Fibroblast of lung (primary cell): ENCODE results near the gene PCGF3. TPM values are rescaled to one million over a fixed set of nuclear protein-coding genes. Genes with fewer than 3 reads are reported as not detected.

Experiments used
- DNase-seq, 2 donors: peaks; one replicate each; pipeline versions ENCODE4 v3.0.0 to v3.0.0-alpha.2; 2010; ENCODE audit warnings: low read depth in 2 of 2
- H2AFZ ChIP-seq: 2 replicates; pipeline ENCODE4 v1.5.1; 2012; ENCODE audit warnings: low read length, control low read depth, inconsistent platforms
- H3K27ac ChIP-seq: 2 replicates; pipeline ENCODE4 v1.5.1; 2011; ENCODE audit warnings: low read length, control low read depth; ENCODE audit not compliant: insufficient read depth
- H3K27me3 ChIP-seq: 2 replicates; pipeline ENCODE4 v1.5.1; 2011; ENCODE audit warnings: mild to moderate bottlenecking, low read length; ENCODE audit not compliant: control insufficient read depth, insufficient read depth
- H3K36me3 ChIP-seq: 2 replicates; pipeline ENCODE4 v1.5.1; 2011; ENCODE audit warnings: low read length; ENCODE audit not compliant: control insufficient read depth, insufficient read depth
- H3K4me1 ChIP-seq: 2 replicates; pipeline ENCODE4 v1.5.1; 2011; ENCODE audit warnings: low read length; ENCODE audit not compliant: control insufficient read depth, insufficient read depth; ENCODE audit errors: extremely low read depth
- H3K4me2 ChIP-seq: 2 replicates; pipeline ENCODE4 v1.5.1; 2011; ENCODE audit warnings: low read length, control low read depth; ENCODE audit not compliant: insufficient read depth; ENCODE audit errors: extremely low read depth
- H3K4me3 ChIP-seq, 4 experiments: fragments of 200-600 bp in 1 of 4; sonication (generic) in 1 of 4; replicated peaks in 1 of 4; 2 replicates each; pipeline ENCODE4 v1.5.1; 2011 to 2016; ENCODE audit warnings: low read length in 4 of 4, low read depth in 3 of 4, mild to moderate bottlenecking in 3 of 4, control low read depth in 2 of 4, inconsistent platforms in 1 of 4, mixed read lengths in 1 of 4; ENCODE audit not compliant: insufficient read depth in 1 of 4; ENCODE audit errors: control extremely low read depth in 1 of 4
- H3K79me2 ChIP-seq: 2 replicates; pipeline ENCODE4 v1.5.1; 2012; ENCODE audit warnings: mild to moderate bottlenecking, low read length, inconsistent platforms; ENCODE audit not compliant: control insufficient read depth, insufficient read depth
- H3K9ac ChIP-seq: 2 replicates; pipeline ENCODE4 v1.5.1; 2011; ENCODE audit warnings: mild to moderate bottlenecking, low read length, control low read depth; ENCODE audit not compliant: insufficient read depth
- H3K9me3 ChIP-seq: 2 replicates; pipeline ENCODE4 v1.5.1; 2012; ENCODE audit warnings: low read depth, low read length; ENCODE audit not compliant: control insufficient read depth, insufficient read depth
- H4K20me1 ChIP-seq: 2 replicates; pipeline ENCODE4 v1.5.1; 2011; ENCODE audit warnings: low read length; ENCODE audit not compliant: control insufficient read depth, insufficient read depth; ENCODE audit errors: extremely low read depth
- CTCF ChIP-seq, 2 donors: IDR thresholded peaks in 1 of 2; conservative IDR thresholded peaks in 1 of 2; 1 replicate in 1 of 2; 2 replicates in 1 of 2; pipeline ENCODE4 v1.5.1; 2011 to 2012; ENCODE audit warnings: low read length in 2 of 2, control low read depth in 1 of 2, inconsistent platforms in 1 of 2, low read depth in 1 of 2, mild to moderate bottlenecking in 1 of 2
- EZH2 ChIP-seq: IDR thresholded peaks from 2 replicates; pipeline ENCODE4 v1.5.1; 2012; ENCODE audit warnings: low read length, control low read depth, mild to moderate bottlenecking; ENCODE audit errors: missing control alignments
- polyA plus RNA-seq, 2 donors: library from polyadenylated mRNA; depleted of rRNA in 1 of 2; stranded (reverse) in 1 of 2; unstranded in 1 of 2; fragments of >200 nt; gene quantifications; 2 replicates each; pipeline ENCODE4 v1.2.1, GENCODE V29; 2011 to 2012; ENCODE audit warnings: missing spikeins in 1 of 2
- total RNA-seq: library from RNA; depleted of rRNA; stranded (reverse); fragments of >200 nt; gene quantifications from 2 replicates; pipeline ENCODE4 v1.2.1, GENCODE V29; 2014

Gene PCGF3
- total and polyA plus RNA-seq, 2 donors (not counting 1 experiment from before 2014, with no cell fraction given) = 24.8 to 27.1 TPM

GRCh38 chr4:657338-657833, 48.2 kb upstream of the PCGF3 start:
- Histone ChIP-seq H3K4me3 (no peak overlapping the region), H3K9ac (no peak overlapping the region), H3K4me1 (no peaks in the 10 kb centered on the region), H3K4me2 (no peak overlapping the region), H2AFZ (no peak overlapping the region), H3K27ac (no peak overlapping the region), H3K27me3 (no peaks in the 10 kb centered on the region), H3K79me2 (no peaks in the 10 kb centered on the region), H3K36me3 (no peaks in the 10 kb centered on the region), H4K20me1 (no peaks in the 10 kb centered on the region), H3K9me3 (no peaks in the 10 kb centered on the region)
- DNase-seq = no peak
- TF ChIP-seq EZH2 (no peak), CTCF (conservative IDR thresholded peaks at IDR 0.05 in 1 of 2, IDR thresholded peaks at IDR 0.05 in 1 of 2; ENCODE audit: low read depth in 1 of 2, low read length in 2 of 2) (no peak)

GRCh38 chr4:657834-658667, 47.6 kb upstream of the PCGF3 start:
- no peak overlapping the region for H3K27ac ChIP-seq
- DNase-seq = no peak
- no peak overlapping the region for H2AFZ ChIP-seq
- no peak overlapping the region for H3K4me3 ChIP-seq
- H3K36me3 ChIP-seq = no peaks in the 10 kb centered on the region
- H3K9ac ChIP-seq = no peak overlapping the region
- no peak overlapping the region for H3K4me2 ChIP-seq
- no peaks in the 10 kb centered on the region for H3K79me2 ChIP-seq
- no peaks in the 10 kb centered on the region for H3K9me3 ChIP-seq
- TF ChIP-seq EZH2 (no peak), CTCF (conservative IDR thresholded peaks at IDR 0.05 in 1 of 2, IDR thresholded peaks at IDR 0.05 in 1 of 2; ENCODE audit: low read depth in 1 of 2, low read length in 2 of 2) (no peak)
- H3K4me1 ChIP-seq = no peaks in the 10 kb centered on the region
- no peaks in the 10 kb centered on the region for H4K20me1 ChIP-seq
- H3K27me3 ChIP-seq = peaks cover 1% of the 10 kb centered on the region

- no peak overlapping the region for H3K27ac ChIP-seq
- H4K20me1 ChIP-seq = no peaks in the 10 kb centered on the region
- no peaks in the 10 kb centered on the region for H3K9me3 ChIP-seq
- no peaks in the 10 kb centered on the region for H3K79me2 ChIP-seq
- H3K27me3 ChIP-seq = peaks cover 3% of the 10 kb centered on the region
- no peaks in the 10 kb centered on the region for H3K36me3 ChIP-seq
- H3K4me1 ChIP-seq = no peaks in the 10 kb centered on the region
- no peak overlapping the region for H3K4me2 ChIP-seq
- H3K9ac ChIP-seq = no peak overlapping the region
- no peak for DNase-seq
- no peak overlapping the region for H3K4me3 ChIP-seq
- TF ChIP-seq CTCF (conservative IDR thresholded peaks at IDR 0.05 in 1 of 2, IDR thresholded peaks at IDR 0.05 in 1 of 2; ENCODE audit: low read depth in 1 of 2, low read length in 2 of 2) = no peak
- no peak overlapping the region for H2AFZ ChIP-seq
These were observed 46.7 kb upstream of the PCGF3 start for GRCh38 chr4:658681-659667.
